A673 (cell line): ENCODE measurements around the gene NFKBIA.

Experiments used
- CTCF ChIP-seq: fragments of 300-800, 200-600 bp; sonication (generic); conservative IDR thresholded peaks from 2 replicates; pipeline ENCODE4 v1.5.1; 2017; ENCODE audit warnings: low read depth, mild to moderate bottlenecking, antibody characterized with exemption, low read length, moderate library complexity, mixed read lengths
- EZH2 ChIP-seq: fragments of 200-600 bp; sonication (generic); IDR thresholded peaks from 2 replicates; pipeline ENCODE4 v1.6.1; 2017; ENCODE audit warnings: borderline replicate concordance, low read depth, mild to moderate bottlenecking, mixed read lengths, antibody characterized with exemption, low read length; ENCODE audit not compliant: poor library complexity, severe bottlenecking

GRCh38 chr14:35403114-35403602 is 1.4 kb downstream of the NFKBIA start:
- TF ChIP-seq EZH2 (no peak), CTCF (no peak)
